H1 (cell line): ENCODE results near the gene POFUT2.

Experiments used
- POLR2AphosphoS5 ChIP-seq: IDR thresholded peaks from 2 replicates; pipeline ENCODE4 v1.6.1; 2011; ENCODE audit warnings: low read depth, low read length
- SUZ12 ChIP-seq: fragments of 200-600 bp; sonication (generic); IDR thresholded peaks from 2 replicates; pipeline ENCODE4 v1.6.1; 2012; ENCODE audit warnings: mild to moderate bottlenecking, inconsistent platforms, low read length, moderate library complexity, mixed read lengths

DNA sequence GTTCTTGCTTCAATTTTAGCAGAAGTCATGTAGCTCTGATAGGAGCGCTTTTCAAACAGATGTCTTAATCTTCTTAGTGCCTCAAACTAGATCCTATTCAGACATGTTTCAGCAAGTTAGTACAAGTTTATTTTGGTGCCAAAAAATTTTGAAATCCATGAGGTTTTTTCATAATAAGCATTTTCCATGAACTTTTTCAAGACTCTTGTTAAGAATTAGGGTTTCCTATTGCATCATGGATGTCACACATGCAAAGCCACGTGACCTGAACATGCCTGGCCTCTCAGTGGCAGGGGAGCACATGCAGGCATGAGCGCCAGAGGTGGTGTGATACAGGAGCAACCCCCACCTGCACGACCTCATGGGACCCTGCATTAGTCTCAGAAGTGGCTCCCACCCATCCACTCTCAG, 67.6 kb downstream of the POFUT2 start:
- TF ChIP-seq POLR2AphosphoS5 (no peak), SUZ12 (no peak)
